HCT116 (cell line): ENCODE results near the gene TPSD1. TPM values are rescaled to one million over a fixed set of nuclear protein-coding genes. Genes with fewer than 3 reads are reported as not detected.

Experiments used
- ATAC-seq: fragments of 200-7000 bp; cut with Tn5 transposase; 2 replicates; pipeline ENCODE4 v1.9.1; 2020; ENCODE audit warnings: mild to moderate bottlenecking, moderate library complexity
- BruUV-seq: library from RNA; stranded (reverse); fragments of 400-500 nt; replicated peaks from 2 replicates; lab custom pipeline; 2021; lab: Mats Ljungman, UMichigan
- CTCF ChIA-PET: fragments of 300-600 bp; sonication (Branson Sonifier 250); formaldehyde crosslinking; loops from one replicate; lab custom pipeline; 2021; ENCODE audit warnings: antibody characterized with exemption; lab: Charles Lee
- POLR2A ChIA-PET: fragments of 300-600, 350-600 bp; sonication (Branson Sonifier 250); formaldehyde crosslinking; loops from one replicate; lab custom pipeline; 2021; ENCODE audit warnings: antibody characterized with exemption; lab: Charles Lee
- RAD21 ChIA-PET, 2 experiments: fragments of 300-600 bp; sonication (Branson Sonifier 250); formaldehyde crosslinking; loops; one replicate each; lab custom pipeline; 2023; ENCODE audit warnings: low total read pairs in 2 of 2; ENCODE audit not compliant: uncharacterized antibody in 2 of 2, unreplicated experiment in 2 of 2, low non-redundant PET in 1 of 2; lab: Charles Lee
- DNase-seq: peaks from one replicate; pipeline ENCODE4 v3.0.0-alpha.2; 2010; ENCODE audit warnings: low read depth, low spot score
- H2AFZ ChIP-seq: fragments of 200-600 bp; shearing (Covaris generic), sonication (generic); 2 replicates; pipeline ENCODE4 v1.6.1; 2017; ENCODE audit warnings: low read depth, mixed run types, mixed read lengths, antibody characterized with exemption, low read length; ENCODE audit not compliant: poor library complexity, severe bottlenecking
- H3K27ac ChIP-seq: 2 replicates; pipeline ENCODE4 v1.5.1; 2012; ENCODE audit warnings: low read depth, low read length
- H3K27me3 ChIP-seq: fragments of 200-600 bp; sonication (generic); 2 replicates; pipeline ENCODE4 v1.6.1; 2016; ENCODE audit warnings: mixed run types, low read length, mixed read lengths; ENCODE audit not compliant: insufficient read depth
- H3K36me3 ChIP-seq, 2 experiments: fragments of 200-500 bp in 1 of 2; fragments of 200-600 bp in 1 of 2; sonication (Bioruptor generic) in 1 of 2; sonication (generic) in 1 of 2; 2 replicates each; pipeline versions ENCODE4 v1.5.1 to v1.6.1; 2014 to 2016; ENCODE audit warnings: low read length in 2 of 2, inconsistent platforms in 1 of 2, mixed read lengths in 1 of 2, mixed run types in 1 of 2; ENCODE audit not compliant: insufficient read depth in 2 of 2, control insufficient read depth in 1 of 2
- H3K4me1 ChIP-seq, 2 experiments: fragments of 200-600 bp in 1 of 2; sonication (generic) in 1 of 2; 2 replicates each; pipeline versions ENCODE4 v1.5.1 to v1.6.1; 2012 to 2017; ENCODE audit warnings: low read length in 2 of 2, inconsistent platforms in 1 of 2, mild to moderate bottlenecking in 1 of 2, mixed read lengths in 1 of 2, mixed run types in 1 of 2, moderate library complexity in 1 of 2; ENCODE audit not compliant: insufficient read depth in 2 of 2, control insufficient read depth in 1 of 2
- H3K4me2 ChIP-seq: fragments of 200-600 bp; sonication (generic); 2 replicates; pipeline ENCODE4 v1.6.1; 2017; ENCODE audit warnings: mixed run types, low read length, mixed read lengths
- H3K4me3 ChIP-seq, 2 experiments: fragments of 200-600 bp in 1 of 2; sonication (generic) in 1 of 2; replicated peaks in 1 of 2; 2 replicates each; pipeline ENCODE4 v1.5.1; 2011 to 2016; ENCODE audit warnings: low read length in 2 of 2, control low read depth in 1 of 2, low read depth in 1 of 2, mild to moderate bottlenecking in 1 of 2, mixed read lengths in 1 of 2, mixed run types in 1 of 2
- H3K79me2 ChIP-seq: fragments of 200-600 bp; sonication (generic); 2 replicates; pipeline ENCODE4 v1.6.1; 2017; ENCODE audit warnings: mild to moderate bottlenecking, mixed run types, low read length, moderate library complexity, mixed read lengths; ENCODE audit not compliant: insufficient read depth
- H3K9ac ChIP-seq: fragments of 200-600 bp; sonication (generic); 2 replicates; pipeline ENCODE4 v1.6.1; 2016; ENCODE audit warnings: low read length, mixed read lengths
- H3K9me2 ChIP-seq: fragments of 200-600 bp; sonication (generic), shearing (Covaris generic); 2 replicates; pipeline ENCODE4 v1.6.1; 2017; ENCODE audit warnings: mixed run types, mild to moderate bottlenecking, moderate library complexity; ENCODE audit not compliant: insufficient read depth
- H3K9me3 ChIP-seq, 2 experiments: fragments of 200-500 bp in 1 of 2; fragments of 200-600 bp in 1 of 2; sonication (Bioruptor generic) in 1 of 2; sonication (generic) in 1 of 2; 2 replicates each; pipeline ENCODE4 v1.6.1; 2014 to 2017; ENCODE audit warnings: low read length in 2 of 2, mixed read lengths in 2 of 2, inconsistent platforms in 1 of 2, low read depth in 1 of 2, mild to moderate bottlenecking in 1 of 2, mixed run types in 1 of 2, moderate library complexity in 1 of 2; ENCODE audit not compliant: control insufficient read depth in 1 of 2, insufficient read depth in 1 of 2
- H4K20me1 ChIP-seq: fragments of 200-600 bp; sonication (generic), shearing (Covaris generic); 2 replicates; pipeline ENCODE4 v1.6.1; 2017; ENCODE audit warnings: mixed run types, mild to moderate bottlenecking, moderate library complexity; ENCODE audit not compliant: insufficient read depth
- CEBPB ChIP-seq: IDR thresholded peaks from 2 replicates; pipeline ENCODE4 v1.6.1; 2012; ENCODE audit warnings: low read depth
- CTCF ChIP-seq, 3 experiments: fragments of 200-600 bp in 1 of 3; sonication (generic) in 1 of 3; IDR thresholded peaks in 2 of 3; conservative IDR thresholded peaks in 1 of 3; 2 replicates each; pipeline ENCODE4 v1.5.1; 2012 to 2017; ENCODE audit warnings: low read depth in 2 of 3, low read length in 2 of 3, antibody characterized with exemption in 1 of 3, borderline replicate concordance in 1 of 3, control low read depth in 1 of 3, mild to moderate bottlenecking in 1 of 3, mixed read lengths in 1 of 3, mixed run types in 1 of 3, moderate library complexity in 1 of 3; ENCODE audit not compliant: insufficient read depth in 1 of 3
- EGR1 ChIP-seq: IDR thresholded peaks from 2 replicates; pipeline ENCODE4 v1.6.1; 2012; ENCODE audit warnings: low read depth
- ELF1 ChIP-seq: IDR thresholded peaks from 2 replicates; pipeline ENCODE4 v1.6.1; 2012; ENCODE audit warnings: low read depth, borderline replicate concordance
- EZH2 ChIP-seq: fragments of 200-600 bp; sonication (generic); IDR thresholded peaks from 2 replicates; pipeline ENCODE4 v1.6.1; 2017; ENCODE audit warnings: antibody characterized with exemption, mixed run types
- EZH2phosphoT487 ChIP-seq: fragments of 200-600 bp; IDR thresholded peaks from 2 replicates; pipeline ENCODE4 v1.6.1; 2018; ENCODE audit warnings: antibody characterized with exemption, borderline replicate concordance
- FOSL1 ChIP-seq: IDR thresholded peaks from 2 replicates; pipeline ENCODE4 v1.6.1; 2012; ENCODE audit warnings: low read depth
- JUND ChIP-seq: IDR thresholded peaks from 2 replicates; pipeline ENCODE4 v1.6.1; 2012
- POLR2A ChIP-seq: IDR thresholded peaks from 2 replicates; pipeline ENCODE4 v1.7.0; 2011; ENCODE audit warnings: borderline replicate concordance; ENCODE audit not compliant: insufficient read depth, insufficient read length; ENCODE audit errors: extremely low read depth
- POLR2AphosphoS5 ChIP-seq: IDR thresholded peaks from 2 replicates; pipeline ENCODE4 v1.6.1; 2011; ENCODE audit warnings: mild to moderate bottlenecking, low read depth, low read length, moderate library complexity
- RAD21 ChIP-seq: IDR thresholded peaks from 2 replicates; pipeline ENCODE4 v1.6.1; 2012; ENCODE audit warnings: low read depth, mild to moderate bottlenecking
- REST ChIP-seq: IDR thresholded peaks from 2 replicates; pipeline ENCODE4 v1.6.1; 2012; ENCODE audit warnings: low read depth
- SIN3A ChIP-seq: IDR thresholded peaks from 2 replicates; pipeline ENCODE4 v1.6.1; 2012; ENCODE audit warnings: low read depth
- SP1 ChIP-seq: IDR thresholded peaks from 2 replicates; pipeline ENCODE4 v1.6.1; 2012; ENCODE audit warnings: low read depth
- SRF ChIP-seq: IDR thresholded peaks from 2 replicates; pipeline ENCODE4 v1.6.1; 2012; ENCODE audit warnings: low read depth
- YY1 ChIP-seq: IDR thresholded peaks from 2 replicates; pipeline ENCODE4 v1.6.1; 2011; ENCODE audit warnings: low read length, low read depth, moderate library complexity, mild to moderate bottlenecking; ENCODE audit not compliant: insufficient replicate concordance; ENCODE audit errors: extremely low read depth
- ZFX ChIP-seq: fragments of 450-650 bp; IDR thresholded peaks from 2 replicates; pipeline ENCODE4 v1.6.1; 2017
- intact Hi-C: fragments of 100-400 bp; cut with micrococcal nuclease; formaldehyde crosslinking; loops from 2 replicates; pipeline ENCODE4 v1.10.0; 2022
- total RNA-seq: library from RNA; stranded (reverse); gene quantifications from one replicate; pipeline ENCODE4 v1.2.1, GENCODE V29; 2021; ENCODE audit not compliant: unreplicated experiment
- TF ChIP-seq, protein P1 (sequence below): IDR thresholded peaks from 2 replicates; pipeline ENCODE4 v1.6.1; 2012

TPSD1 gene
- total RNA-seq, 1 experiment from 2014 or later: not detected

DNA sequence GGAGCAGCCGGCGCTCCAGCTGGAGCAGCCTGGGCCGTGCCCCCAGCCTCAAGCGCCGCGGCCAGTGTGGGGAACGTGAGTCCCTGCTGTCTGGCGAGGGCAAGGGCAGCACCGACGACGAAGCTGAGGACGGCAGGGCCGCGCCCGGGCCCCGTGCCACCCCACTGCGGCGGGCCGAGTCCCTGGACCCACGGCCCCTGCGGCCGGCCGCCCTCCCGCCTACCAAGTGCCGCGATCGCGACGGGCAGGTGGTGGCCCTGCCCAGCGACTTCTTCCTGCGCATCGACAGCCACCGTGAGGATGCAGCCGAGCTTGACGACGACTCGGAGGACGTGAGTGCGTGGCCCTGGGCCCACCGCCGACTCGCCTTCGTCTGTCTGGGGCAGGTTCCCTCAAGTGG lies 46.8 kb upstream of the TPSD1 start:
- no peak for DNase-seq
- intact Hi-C loops: no loop called here
- Histone ChIP-seq H3K9ac (no peak overlapping the region), H3K4me2 (no peak overlapping the region), H4K20me1 (no peaks in the 10 kb centered on the region), H3K4me3 (no peak overlapping the region), H3K9me2 (no peaks in the 10 kb centered on the region)
- no peak for TF ChIP-seq CEBPB
- TF ChIP-seq, all 23 proteins: peak for 0
- Histone ChIP-seq H3K79me2 (no peaks in the 10 kb centered on the region), H3K27ac (no peak overlapping the region), H3K27me3 (no peaks in the 10 kb centered on the region), H3K36me3 (no peaks in the 10 kb centered on the region), H2AFZ (no peak overlapping the region), H3K9me3 (no peaks in the 10 kb centered on the region), H3K4me1 (no peaks in the 10 kb centered on the region)
- ChIA-PET RAD21 (no interaction called here), CTCF (no interaction called here), POLR2A (no interaction called here)
- no peak for ATAC-seq
- no TSS peak for BruUV-seq

DNA sequence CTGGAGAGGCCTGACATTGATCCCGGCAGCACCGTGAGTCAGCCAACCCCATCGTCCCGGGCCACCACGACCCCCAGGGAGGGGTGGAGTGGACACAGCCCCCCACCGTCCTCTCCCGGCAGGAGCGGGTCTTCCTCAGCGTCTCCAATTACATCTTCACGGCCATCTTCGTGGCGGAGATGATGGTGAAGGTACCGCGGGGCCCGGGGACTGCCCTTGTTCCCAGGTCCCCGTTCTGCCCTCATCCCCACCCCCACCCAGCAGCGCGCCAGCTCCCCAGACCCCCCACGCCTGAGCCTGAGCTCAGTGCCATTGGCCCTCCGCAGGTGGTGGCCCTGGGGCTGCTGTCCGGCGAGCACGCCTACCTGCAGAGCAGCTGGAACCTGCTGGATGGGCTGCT lies 45.4 kb upstream of the TPSD1 start:
- ChIA-PET CTCF (no interaction called here), POLR2A (no interaction called here), RAD21 (no interaction called here)
- intact Hi-C loops: no loop called here
- no peak overlapping the region for H2AFZ ChIP-seq
- no peak overlapping the region for H3K4me3 ChIP-seq
- no TSS peak for BruUV-seq
- no peaks in the 10 kb centered on the region for H3K9me2 ChIP-seq
- DNase-seq (no peak), ATAC-seq (no peak)
- no peaks in the 10 kb centered on the region for H3K4me1 ChIP-seq
- no peaks in the 10 kb centered on the region for H3K27me3 ChIP-seq
- H3K4me2 ChIP-seq: no peak overlapping the region
- no peaks in the 10 kb centered on the region for H4K20me1 ChIP-seq
- no peaks in the 10 kb centered on the region for H3K36me3 ChIP-seq
- H3K27ac ChIP-seq: no peak overlapping the region
- H3K9me3 ChIP-seq: no peaks in the 10 kb centered on the region
- no peak overlapping the region for H3K9ac ChIP-seq
- H3K79me2 ChIP-seq: no peaks in the 10 kb centered on the region
- no peak for TF ChIP-seq FOSL1
- no peak for TF ChIP-seq SIN3A
- TF ChIP-seq EZH2phosphoT487: no peak
- no peak for TF ChIP-seq RAD21
- TF ChIP-seq ELF1: no peak
- TF ChIP-seq CTCF (IDR thresholded peaks at IDR 0.05 in 2 of 3, conservative IDR thresholded peaks at IDR 0.05 in 1 of 3; ENCODE audit: borderline replicate concordance in 1 of 3, insufficient read depth in 1 of 3, low read depth in 2 of 3, low read length in 2 of 3): no peak
- TF ChIP-seq SP1: no peak
- TF ChIP-seq JUND: no peak
- no peak for TF ChIP-seq ZFX
- TF ChIP-seq YY1: no peak
- TF ChIP-seq, protein P1, sequence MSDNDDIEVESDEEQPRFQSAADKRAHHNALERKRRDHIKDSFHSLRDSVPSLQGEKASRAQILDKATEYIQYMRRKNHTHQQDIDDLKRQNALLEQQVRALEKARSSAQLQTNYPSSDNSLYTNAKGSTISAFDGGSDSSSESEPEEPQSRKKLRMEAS: no peak
- no peak for TF ChIP-seq POLR2A
- TF ChIP-seq POLR2AphosphoS5: no peak
- TF ChIP-seq REST: no peak
- no peak for TF ChIP-seq SRF
- TF ChIP-seq EZH2: no peak
- TF ChIP-seq EGR1: no peak
